GM12878 (cell line): ENCODE results near the gene DLGAP5. TPM values are rescaled to one million over a fixed set of nuclear protein-coding genes. Genes with fewer than 3 reads are reported as not detected.

Experiments used
- ATAC-seq: fragments of 200-7000 bp; cut with Tn5 transposase; 3 replicates; pipeline ENCODE4 v1.9.1; 2020; ENCODE audit warnings: mild to moderate bottlenecking, moderate library complexity
- BruUV-seq: library from RNA; stranded (reverse); fragments of 400-500 nt; replicated peaks from 2 replicates; lab custom pipeline; 2021; lab: Mats Ljungman, UMichigan
- CTCF ChIA-PET: fragments of 300-600 bp; sonication (Branson Sonifier 250); formaldehyde crosslinking; extraction: SDS; loops from one replicate; lab custom pipeline; 2021; ENCODE audit warnings: inconsistent platforms; lab: Yijun Ruan, JAX
- POLR2A ChIA-PET: fragments of 350-600 bp; formaldehyde crosslinking; extraction: SDS; loops from one replicate; lab custom pipeline; 2021; ENCODE audit warnings: inconsistent platforms; lab: Charles Lee
- RAD21 ChIA-PET: fragments of 300-600 bp; sonication (Branson Sonifier 250); formaldehyde crosslinking; loops from one replicate; lab custom pipeline; 2023; ENCODE audit warnings: antibody characterized with exemption; ENCODE audit not compliant: unreplicated experiment; lab: Charles Lee
- SMC1A ChIA-PET: fragments of 300-600 bp; sonication (Branson Sonifier 250); formaldehyde crosslinking; loops from one replicate; lab custom pipeline; 2023; ENCODE audit not compliant: unreplicated experiment, uncharacterized antibody; lab: Charles Lee
- DNase-seq: peaks from one replicate; pipeline ENCODE4 v3.0.0-alpha.2; 2011; ENCODE audit warnings: low read depth, low spot score
- FAIRE-seq: peaks from 3 replicates; lab custom pipeline; 2011; peaks lifted over from hg19 to GRCh38; lab: Jason Lieb, UNC
- H2AFZ ChIP-seq: 2 replicates; pipeline ENCODE4 v1.6.0; 2011; ENCODE audit warnings: low read depth, low read length, control low read depth; ENCODE audit not compliant: control insufficient read depth
- H3K27ac ChIP-seq: 2 replicates; pipeline ENCODE4 v1.5.1; 2011; ENCODE audit warnings: control low read depth; ENCODE audit not compliant: control insufficient read depth, insufficient read depth
- H3K27me3 ChIP-seq, 2 experiments: replicated peaks in 1 of 2; 2 replicates each; pipeline versions ENCODE4 v1.6.0 to v1.6.1; 2011; ENCODE audit warnings: low read length in 1 of 2; ENCODE audit not compliant: control insufficient read depth in 2 of 2, insufficient read depth in 2 of 2
- H3K36me3 ChIP-seq, 2 experiments: 2 replicates each; pipeline ENCODE4 v1.5.1; 2011; ENCODE audit warnings: low read length in 1 of 2; ENCODE audit not compliant: control insufficient read depth in 2 of 2, insufficient read depth in 2 of 2
- H3K4me1 ChIP-seq: 2 replicates; pipeline ENCODE4 v1.6.1; 2011; ENCODE audit warnings: mild to moderate bottlenecking, low read length, moderate library complexity, mixed read lengths; ENCODE audit not compliant: control insufficient read depth, insufficient read depth
- H3K4me2 ChIP-seq: 2 replicates; pipeline ENCODE4 v1.6.0; 2011; ENCODE audit warnings: control low read depth; ENCODE audit not compliant: control insufficient read depth, insufficient read depth
- H3K4me3 ChIP-seq: fragments of 200-600 bp; sonication (generic); 2 replicates; pipeline ENCODE4 v1.5.1; 2016
- H3K79me2 ChIP-seq: 2 replicates; pipeline ENCODE4 v1.6.0; 2011; ENCODE audit warnings: low read length; ENCODE audit not compliant: control insufficient read depth, insufficient read depth
- H3K9ac ChIP-seq: 2 replicates; pipeline ENCODE4 v1.8.0; 2011; ENCODE audit warnings: low read length, control low read depth, mixed read lengths; ENCODE audit not compliant: control insufficient read depth, insufficient read depth
- H3K9me3 ChIP-seq: replicated peaks from 3 replicates; pipeline ENCODE4 v1.5.1; 2011; ENCODE audit warnings: mild to moderate bottlenecking, low read length; ENCODE audit not compliant: control insufficient read depth, insufficient read depth
- H4K20me1 ChIP-seq: 2 replicates; pipeline ENCODE4 v1.6.0; 2011; ENCODE audit not compliant: control insufficient read depth, insufficient read depth
- CBFB ChIP-seq: IDR thresholded peaks from 2 replicates; pipeline ENCODE4 v1.6.1; 2016; ENCODE audit warnings: antibody characterized with exemption, low read depth
- CHD4 ChIP-seq: fragments of 200-600 bp; sonication (generic); IDR thresholded peaks from 2 replicates; pipeline ENCODE4 v1.6.1; 2016; ENCODE audit warnings: mild to moderate bottlenecking
- EP300 ChIP-seq, 2 experiments: fragments of 150-350 bp in 1 of 2; IDR thresholded peaks; 2 replicates each; pipeline ENCODE4 v1.6.1; 2011 to 2012; ENCODE audit warnings: low read depth in 2 of 2, low read length in 2 of 2, borderline replicate concordance in 1 of 2, improper control_type of control experiment in 1 of 2, inconsistent platforms in 1 of 2; ENCODE audit not compliant: control insufficient read depth in 1 of 2
- ETV6 ChIP-seq, 2 experiments: fragments of 450-650 bp in 1 of 2; IDR thresholded peaks in 1 of 2; conservative IDR thresholded peaks in 1 of 2; 2 replicates each; pipeline ENCODE4 v1.6.1; 2014; ENCODE audit warnings: antibody characterized with exemption in 1 of 2, borderline replicate concordance in 1 of 2, low read depth in 1 of 2, mild to moderate bottlenecking in 1 of 2, moderate library complexity in 1 of 2
- IRF4 ChIP-seq: IDR thresholded peaks from 2 replicates; pipeline ENCODE4 v1.6.1; 2011; ENCODE audit warnings: low read depth, low read length
- IRF5 ChIP-seq: fragments of 450-650 bp; IDR thresholded peaks from 2 replicates; pipeline ENCODE4 v1.6.1; 2017; ENCODE audit warnings: borderline replicate concordance
- KDM1A ChIP-seq: fragments of 200-600 bp; sonication (generic); IDR thresholded peaks from 2 replicates; pipeline ENCODE4 v1.6.1; 2016; ENCODE audit warnings: borderline replicate concordance
- PAX5 ChIP-seq: IDR thresholded peaks from 2 replicates; pipeline ENCODE4 v1.6.1; 2011; ENCODE audit warnings: low read depth, low read length, borderline replicate concordance
- POLR2AphosphoS5 ChIP-seq: IDR thresholded peaks from 2 replicates; pipeline ENCODE4 v1.6.1; 2011; ENCODE audit warnings: mild to moderate bottlenecking, low read length, inconsistent platforms
- RB1 ChIP-seq: fragments of 450-650 bp; formaldehyde crosslinking; IDR thresholded peaks from 2 replicates; pipeline ENCODE4 v1.6.1; 2017; ENCODE audit warnings: mild to moderate bottlenecking, borderline replicate concordance
- SMAD1 ChIP-seq: fragments of 450-650 bp; IDR thresholded peaks from 2 replicates; pipeline ENCODE4 v1.6.1; 2018; ENCODE audit warnings: mild to moderate bottlenecking, low read depth; ENCODE audit not compliant: partially characterized antibody
- SPI1 ChIP-seq: IDR thresholded peaks from 2 replicates; pipeline ENCODE4 v1.6.1; 2011; ENCODE audit warnings: low read depth, mild to moderate bottlenecking, low read length, moderate library complexity, borderline replicate concordance; ENCODE audit not compliant: insufficient read depth
- SUPT20H ChIP-seq: IDR thresholded peaks from 2 replicates; pipeline ENCODE4 v1.6.1; 2011; ENCODE audit warnings: low read depth, mild to moderate bottlenecking, low read length, moderate library complexity, borderline replicate concordance; ENCODE audit not compliant: control insufficient read depth
- TCF7 ChIP-seq: IDR thresholded peaks from 2 replicates; pipeline ENCODE4 v1.6.1; 2014; ENCODE audit warnings: antibody characterized with exemption, borderline replicate concordance
- WRNIP1 ChIP-seq: IDR thresholded peaks from 2 replicates; pipeline ENCODE4 v1.6.1; 2011; ENCODE audit warnings: low read depth, low read length, improper control_type of control experiment, borderline replicate concordance
- ZBED1 ChIP-seq: IDR thresholded peaks from 2 replicates; pipeline ENCODE4 v1.6.1; 2016; ENCODE audit warnings: borderline replicate concordance
- WGBS: methylation state at CpG from one replicate; pipeline ENCODE4 v1.1.6; 2016; ENCODE audit warnings: low lambda C conversion rate; ENCODE audit not compliant: insufficient replicate concordance, insufficient coverage; ENCODE audit errors: missing lambda C conversion rate; 5-methylcytosine and 5-hydroxymethylcytosine counted together
- in situ Hi-C: fragments of 300-500 bp; cut with MboI; formaldehyde crosslinking; loops from 9 replicates; pipeline ENCODE4 v1.14.3; 2018; ENCODE audit warnings: mixed read lengths
- intact Hi-C: fragments of 100-400 bp; cut with micrococcal nuclease; formaldehyde crosslinking; loops from one replicate; pipeline ENCODE4 v1.14.2; 2022; ENCODE audit not compliant: unreplicated experiment
- polyA plus RNA-seq, 11 experiments: library from polyadenylated mRNA; depleted of rRNA in 4 of 11; unstranded in 6 of 11; stranded (reverse) in 5 of 11; fragments of >200 nt; fragmentation: Nextera tagmentation in 4 of 11; fragmentation: Illumina TruSeq in 1 of 11; extraction: Ambion mirVana in 4 of 11; extraction: Trizol in 1 of 11; gene quantifications; 1 replicate in 1 of 11; 2 replicates in 10 of 11; pipeline versions ENCODE4 v1.2.1 to v1.2.3, GENCODE V29; 2011 to 2016; ENCODE audit warnings: inconsistent platforms in 2 of 11, missing spikeins in 2 of 11, low read depth in 1 of 11
- total RNA-seq, 4 experiments: library from RNA; depleted of rRNA in 3 of 4; stranded (reverse); fragments of >200 nt in 3 of 4; fragmentation: Illumina TruSeq in 1 of 4; extraction: Trizol in 1 of 4; gene quantifications; 2 replicates each; pipeline versions ENCODE4 v1.2.1 to v1.2.3, GENCODE V29; 2013 to 2021

Gene DLGAP5
- total and polyA plus RNA-seq, 10 of the 15 experiments (the other 5 are each of a cell fraction or from before 2014, with no cell fraction given): 40.9 to 106 (median 67.6) TPM

- 69% methylated on average over 10 of the region's 10 CpGs for WGBS
- no peak overlapping the region for H3K4me3 ChIP-seq
- in situ Hi-C loops: no loop called here
- no peaks in the 10 kb centered on the region for H3K9me3 ChIP-seq
- CTCF ChIA-PET: interaction anchor here (0.9 to 4.0 kb wide), 21 partner anchors 11 to 223 kb away, joined by 3 to 64 read pairs (median 4); partner anchors contain the start of gene DLGAP5
- no peak for FAIRE-seq
- H3K4me1 ChIP-seq: no peaks in the 10 kb centered on the region
- RAD21 ChIA-PET: interaction anchor here (1.0 to 3.2 kb wide), 8 partner anchors 21 to 290 kb away, joined by 3 to 28 read pairs (median 4); partner anchors contain the start of genes DLGAP5 and FBXO34
- SMC1A ChIA-PET: interaction anchor here (0.7 to 3.1 kb wide), 17 partner anchors 9 to 222 kb away, joined by 3 to 37 read pairs (median 4); no protein-coding TSS in a partner anchor
- no peaks in the 10 kb centered on the region for H4K20me1 ChIP-seq
- H2AFZ ChIP-seq: no peak overlapping the region
- POLR2A ChIA-PET: no interaction called here
- no peak for TF ChIP-seq EP300 (IDR thresholded peaks at IDR 0.05; ENCODE audit: borderline replicate concordance in 1 of 2, control insufficient read depth in 1 of 2, low read depth in 2 of 2, low read length in 2 of 2)
- TF ChIP-seq, all 136 proteins: peak for 0
- Histone ChIP-seq H3K9ac (no peak overlapping the region), H3K36me3 (no peaks in the 10 kb centered on the region), H3K4me2 (no peak overlapping the region), H3K79me2 (no peaks in the 10 kb centered on the region), H3K27me3 (no peaks in the 10 kb centered on the region), H3K27ac (no peak overlapping the region)
- no TSS peak for BruUV-seq
- no peak for ATAC-seq
- intact Hi-C loops: loop anchor here (1.0 kb wide), 2 partner anchors 142 to 218 kb away; no protein-coding TSS in a partner anchor
- no peak for DNase-seq
Observed at GRCh38 chr14:55212634-55213033, 21.2 kb upstream of the DLGAP5 start.

- Histone ChIP-seq H3K27ac (no peak overlapping the region), H3K4me2 (no peak overlapping the region), H2AFZ (no peak overlapping the region), H3K4me1 (no peaks in the 10 kb centered on the region), H3K4me3 (no peak overlapping the region), H4K20me1 (no peaks in the 10 kb centered on the region), H3K36me3 (no peaks in the 10 kb centered on the region), H3K9me3 (no peaks in the 10 kb centered on the region), H3K9ac (no peak overlapping the region), H3K27me3 (no peaks in the 10 kb centered on the region), H3K79me2 (no peaks in the 10 kb centered on the region)
- RAD21 ChIA-PET: no interaction called here
- FAIRE-seq: no peak
- SMC1A ChIA-PET: interaction anchor here (0.8 kb wide), 1 partner anchor 146 kb away, joined by 3 read pairs; no protein-coding TSS in a partner anchor
- intact Hi-C loops: no loop called here
- no peak; the same call in 2 of the 3 replicates for ATAC-seq
- no TSS peak for BruUV-seq
- WGBS: 47% methylated on average over 2 of the region's 2 CpGs
- POLR2A ChIA-PET: interaction anchor here (0.5 kb wide), 1 partner anchor 112 kb away, joined by 5 read pairs; no protein-coding TSS in a partner anchor
- in situ Hi-C loops: no loop called here
- DNase-seq: no peak
- CTCF ChIA-PET: interaction anchor here (1.2 kb wide), 1 partner anchor 146 kb away, joined by 6 read pairs; no protein-coding TSS in a partner anchor
- TF ChIP-seq IRF5 (no peak), CHD4 (no peak), SUPT20H (no peak), TCF7 (no peak), POLR2AphosphoS5 (no peak), WRNIP1 (no peak), SPI1 (no peak), ETV6 (conservative IDR thresholded peaks at IDR 0.05 in 1 of 2, IDR thresholded peaks at IDR 0.05 in 1 of 2; ENCODE audit: borderline replicate concordance in 1 of 2, low read depth in 1 of 2) (no peak), IRF4 (no peak), RB1 (no peak), CBFB (no peak), ZBED1 (no peak), PAX5 (no peak), SMAD1 (no peak), KDM1A (no peak)
Observed at GRCh38 chr14:55207832-55208231, 16.4 kb upstream of the DLGAP5 start.
